ENCODE data around the gene TENT5C.

The TENT5C gene

DNA sequence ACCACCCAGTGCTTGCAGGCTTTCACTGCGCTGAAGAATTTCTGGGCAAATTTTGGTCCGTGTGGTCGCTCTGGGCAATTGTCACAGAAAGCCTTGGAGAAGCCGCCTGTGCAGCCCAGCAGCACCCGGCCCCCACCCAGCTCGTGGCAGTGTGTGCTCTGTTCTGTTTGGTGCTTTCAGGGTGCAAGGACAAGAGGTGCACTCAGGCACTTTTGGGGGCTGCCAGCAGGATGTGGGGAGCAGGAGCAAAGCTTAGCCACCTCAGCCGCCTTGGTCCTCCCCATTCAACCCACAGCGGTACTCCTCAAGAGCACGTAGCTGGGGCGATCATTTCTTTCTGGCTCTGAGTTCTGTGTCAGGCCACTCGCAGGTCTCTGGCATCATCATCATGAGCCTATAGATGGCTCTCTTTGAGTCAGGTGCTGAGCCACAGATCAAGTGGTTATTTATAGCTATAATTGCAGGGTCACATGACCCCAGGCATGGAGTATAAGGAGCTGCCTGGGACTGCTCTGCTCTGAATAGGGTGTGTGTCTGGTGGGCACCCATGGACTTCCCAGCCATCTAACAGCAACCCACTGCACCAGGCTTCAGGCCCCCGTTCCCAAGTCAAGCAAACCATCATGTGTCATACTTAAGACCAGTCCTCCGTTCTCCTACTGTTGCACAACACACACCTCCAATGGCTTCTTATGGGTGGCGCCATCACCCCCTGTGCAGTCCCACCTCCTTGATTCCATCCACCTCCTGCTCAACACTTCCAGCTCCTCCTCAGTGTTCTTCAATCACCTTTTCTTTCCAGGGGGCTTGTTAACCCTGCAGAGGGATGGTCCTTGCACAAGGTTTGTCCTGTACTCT is 18.1 kb upstream of the TENT5C start:
- no peak for TF ChIP-seq JUND (IDR thresholded peaks at IDR 0.05; ENCODE audit: low read depth)
- in situ Hi-C loops (cut with HindIII; ENCODE audit: low pct_unique_long_range_greater_than_20kb, low sequenced_read_pairs): no loop called here

DNA sequence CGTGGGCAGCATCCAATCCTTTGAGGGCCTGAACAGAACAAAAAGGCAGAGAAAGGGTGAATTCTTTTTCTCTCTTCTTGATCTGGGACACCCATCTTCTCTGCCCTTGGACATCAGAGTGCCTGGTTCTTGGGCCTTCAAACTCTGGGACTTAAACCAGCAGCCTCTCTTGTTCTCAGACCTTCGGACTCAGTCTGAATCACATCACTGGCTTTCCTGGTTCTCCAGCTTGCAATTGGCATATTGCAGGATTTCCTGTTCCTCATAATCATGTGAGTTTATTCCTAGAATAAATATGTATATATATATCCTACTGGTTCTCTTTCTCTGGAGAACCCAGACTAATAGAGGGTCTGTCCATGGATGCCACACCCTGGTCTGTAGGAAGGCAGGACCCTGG is 16.3 kb upstream of the TENT5C start:
- no peak for DNase-seq (ENCODE audit: low read depth in 1 of 2, low spot score in 1 of 2)
- in situ Hi-C loops (cut with HindIII; ENCODE audit: low pct_unique_long_range_greater_than_20kb, low sequenced_read_pairs): no loop called here
- no peak for TF ChIP-seq JUND (IDR thresholded peaks at IDR 0.05; ENCODE audit: low read depth)

More for the DNA sequence above, 18.1 kb upstream of the TENT5C start:
- DNase-seq (ENCODE audit: low read depth in 1 of 2, low spot score in 1 of 2): no peak

DNA sequence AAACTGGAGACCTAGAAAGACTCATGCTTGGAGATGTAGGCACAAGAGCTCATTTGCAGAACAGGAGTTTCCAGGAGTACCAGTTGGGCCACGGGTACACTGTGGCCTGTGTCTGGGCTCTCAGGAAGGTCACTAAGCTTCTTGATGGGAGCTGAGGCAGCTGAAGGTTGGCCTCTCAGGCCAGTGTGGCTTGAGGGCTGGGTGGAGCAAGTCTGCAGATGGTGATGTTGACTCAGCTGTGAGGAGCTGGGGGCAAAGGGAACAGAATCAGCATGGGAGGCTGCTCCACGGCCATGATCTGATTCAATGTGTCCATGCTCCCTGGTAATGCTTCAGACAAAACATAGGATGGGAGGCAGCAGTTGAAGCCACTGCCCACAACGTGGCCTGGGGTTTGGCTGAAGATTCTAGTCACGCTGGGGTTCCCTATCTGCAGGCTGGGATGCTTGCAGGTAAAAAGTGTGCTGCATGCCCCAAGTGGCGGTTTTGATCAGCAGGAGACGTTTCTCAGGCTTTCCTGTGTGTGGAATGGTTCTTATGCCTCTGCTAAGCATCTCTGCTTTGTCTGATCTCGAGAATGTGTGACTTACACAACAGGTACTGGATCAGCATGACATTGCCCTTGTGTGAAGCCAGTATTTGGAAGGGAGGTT is 15.4 kb upstream of the TENT5C start:
- TF ChIP-seq JUND (IDR thresholded peaks at IDR 0.05; ENCODE audit: low read depth): no peak
- in situ Hi-C loops (cut with HindIII; ENCODE audit: low pct_unique_long_range_greater_than_20kb, low sequenced_read_pairs): no loop called here
- peak in 1 of 2 experiments; percentile 41 for DNase-seq (ENCODE audit: low read depth in 1 of 2, low spot score in 1 of 2)

DNA sequence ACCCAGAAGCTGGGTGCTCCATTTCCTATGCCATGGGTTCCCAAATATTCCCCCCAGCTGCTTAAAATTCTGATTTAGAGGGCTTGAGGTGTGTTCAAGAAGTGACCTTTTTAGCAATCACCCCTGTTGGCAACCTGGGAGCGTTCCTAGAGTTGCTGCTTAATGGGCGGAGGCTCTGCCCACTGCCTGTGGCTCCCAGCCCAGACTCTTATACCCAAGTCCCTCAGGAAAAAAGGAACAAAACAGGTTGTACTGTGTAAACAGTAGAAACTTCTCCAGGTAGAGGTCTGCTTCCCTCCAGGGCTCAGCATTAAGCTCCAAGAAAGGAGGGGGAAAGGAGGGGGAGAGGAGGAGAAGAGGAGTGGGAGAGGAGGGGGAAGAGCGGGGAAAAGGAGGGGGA is 14.6 kb upstream of the TENT5C start:
- TF ChIP-seq JUND (IDR thresholded peaks at IDR 0.05; ENCODE audit: low read depth): no peak
- in situ Hi-C loops (cut with HindIII; ENCODE audit: low pct_unique_long_range_greater_than_20kb, low sequenced_read_pairs): no loop called here
- peak in 1 of 2 experiments; percentile 67 for DNase-seq (ENCODE audit: low read depth in 1 of 2, low spot score in 1 of 2)

DNA sequence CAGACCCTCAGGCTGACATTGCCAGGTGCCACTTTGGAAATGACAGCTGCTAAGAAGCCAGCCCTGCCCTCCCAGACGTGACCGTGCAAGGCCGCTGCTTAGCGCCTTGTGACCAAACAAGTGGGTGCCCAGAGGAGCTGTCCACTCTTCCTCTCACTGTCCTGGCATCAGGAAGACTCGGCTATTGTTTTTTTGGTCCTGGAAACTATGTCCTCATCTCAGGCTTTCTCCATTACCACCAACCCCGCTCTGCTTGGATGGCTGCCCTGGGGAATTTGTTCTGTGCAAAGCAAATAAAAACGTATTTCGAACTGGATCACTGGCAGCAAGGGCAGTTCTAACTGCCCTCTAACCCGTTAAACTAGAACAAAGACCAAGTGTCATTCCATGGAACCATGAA is 13.7 kb upstream of the TENT5C start:
- in situ Hi-C loops (cut with HindIII; ENCODE audit: low pct_unique_long_range_greater_than_20kb, low sequenced_read_pairs): no loop called here
- no peak for TF ChIP-seq JUND (IDR thresholded peaks at IDR 0.05; ENCODE audit: low read depth)
- DNase-seq (ENCODE audit: low read depth in 1 of 2, low spot score in 1 of 2): peak in 1 of 2 experiments; percentile 50

DNA sequence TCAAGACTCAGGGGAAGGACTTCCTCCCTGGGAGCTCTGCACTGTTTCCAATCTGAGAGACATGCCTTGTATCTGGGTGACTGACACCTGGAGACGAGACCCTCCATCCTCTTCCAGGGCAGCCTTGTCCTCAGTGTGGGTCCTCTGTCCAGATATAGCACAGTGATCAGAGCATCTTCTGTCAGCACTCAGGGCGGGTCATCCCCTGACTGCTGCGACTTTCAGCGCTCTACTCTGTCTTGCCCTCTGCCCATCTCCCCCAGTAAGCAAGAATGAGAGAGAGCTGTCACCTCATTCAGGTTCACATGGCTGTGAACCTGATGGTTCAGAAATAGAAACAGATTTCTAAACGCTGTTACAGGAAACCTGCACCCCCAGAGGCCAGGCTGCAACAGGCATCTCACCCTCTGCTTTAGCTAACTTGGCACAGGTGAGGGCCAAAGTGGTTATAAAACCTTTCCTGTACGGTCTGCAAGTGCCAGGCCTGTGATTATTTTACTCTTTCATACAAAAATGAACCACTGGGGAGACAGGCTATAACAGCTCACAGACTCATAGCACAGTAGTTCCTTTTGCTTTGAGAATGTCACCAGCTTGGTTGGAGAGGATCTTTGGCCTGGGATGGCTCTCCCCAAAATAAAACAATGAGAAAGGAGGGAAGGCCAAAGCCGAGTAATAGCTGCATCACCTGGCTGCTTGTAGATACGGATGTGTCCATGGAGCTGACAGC is 11.4 kb upstream of the TENT5C start:
- no peak for TF ChIP-seq JUND (IDR thresholded peaks at IDR 0.05; ENCODE audit: low read depth)
- in situ Hi-C loops (cut with HindIII; ENCODE audit: low pct_unique_long_range_greater_than_20kb, low sequenced_read_pairs): no loop called here
- DNase-seq (ENCODE audit: low read depth in 1 of 2, low spot score in 1 of 2): no peak

DNA sequence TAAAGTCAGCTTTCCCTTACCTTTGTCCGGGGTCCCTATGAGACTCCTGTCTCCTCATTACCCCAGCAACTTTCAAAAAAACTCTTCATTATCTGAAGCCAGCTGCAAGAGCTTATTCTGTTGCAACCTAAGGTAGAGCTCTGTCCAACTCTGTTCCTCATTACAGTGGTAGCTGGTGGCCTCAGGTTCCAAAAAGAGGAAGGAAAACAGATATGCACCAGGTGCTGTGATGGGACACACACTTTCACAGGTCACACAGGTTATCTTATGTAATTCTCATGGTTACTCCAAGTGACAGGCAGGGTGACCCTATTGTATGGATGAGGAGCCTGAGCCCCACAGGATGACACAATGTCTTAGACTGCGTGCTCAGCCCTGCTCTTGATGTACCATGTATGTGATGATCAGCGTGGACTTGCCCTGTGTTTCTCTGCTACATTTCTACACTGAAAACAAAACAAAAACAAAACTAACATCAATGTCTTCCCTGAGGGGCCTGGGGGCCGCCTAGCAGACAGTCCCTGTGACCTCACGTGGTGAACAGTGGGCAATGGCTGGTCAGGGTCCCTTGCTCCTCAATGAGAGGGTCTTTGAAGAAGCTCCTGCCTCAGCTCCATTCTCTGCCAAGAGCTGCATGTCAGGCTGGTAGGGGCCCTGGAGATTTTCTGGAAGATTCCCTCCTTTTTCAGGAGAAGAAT is 9.7 kb upstream of the TENT5C start:
- in situ Hi-C loops (cut with HindIII; ENCODE audit: low pct_unique_long_range_greater_than_20kb, low sequenced_read_pairs): no loop called here
- DNase-seq (ENCODE audit: low read depth in 1 of 2, low spot score in 1 of 2): no peak
- no peak for TF ChIP-seq JUND (IDR thresholded peaks at IDR 0.05; ENCODE audit: low read depth)

DNA sequence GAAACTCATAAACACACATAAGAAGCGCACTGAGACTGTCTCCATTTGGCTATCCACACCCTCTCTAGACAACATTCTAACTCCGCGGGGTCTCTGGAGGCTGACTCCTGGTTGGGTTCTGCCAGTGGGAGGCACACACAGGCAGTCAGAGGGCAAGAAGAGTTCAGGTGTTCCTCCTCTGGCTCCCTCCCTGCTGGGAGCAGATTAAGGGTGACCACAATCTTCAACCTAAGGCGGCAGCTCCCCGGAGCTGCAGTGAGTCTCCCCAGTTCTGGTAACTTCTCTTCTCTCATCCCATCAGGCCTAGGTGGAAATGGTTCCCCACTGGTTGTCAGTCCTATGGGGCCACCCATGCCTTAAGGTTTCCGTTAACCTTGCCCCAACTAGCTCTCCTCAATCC is 7.4 kb upstream of the TENT5C start:
- TF ChIP-seq JUND (IDR thresholded peaks at IDR 0.05; ENCODE audit: low read depth): no peak
- DNase-seq (ENCODE audit: low read depth in 1 of 2, low spot score in 1 of 2): no peak
- in situ Hi-C loops (cut with HindIII; ENCODE audit: low pct_unique_long_range_greater_than_20kb, low sequenced_read_pairs): no loop called here

DNA sequence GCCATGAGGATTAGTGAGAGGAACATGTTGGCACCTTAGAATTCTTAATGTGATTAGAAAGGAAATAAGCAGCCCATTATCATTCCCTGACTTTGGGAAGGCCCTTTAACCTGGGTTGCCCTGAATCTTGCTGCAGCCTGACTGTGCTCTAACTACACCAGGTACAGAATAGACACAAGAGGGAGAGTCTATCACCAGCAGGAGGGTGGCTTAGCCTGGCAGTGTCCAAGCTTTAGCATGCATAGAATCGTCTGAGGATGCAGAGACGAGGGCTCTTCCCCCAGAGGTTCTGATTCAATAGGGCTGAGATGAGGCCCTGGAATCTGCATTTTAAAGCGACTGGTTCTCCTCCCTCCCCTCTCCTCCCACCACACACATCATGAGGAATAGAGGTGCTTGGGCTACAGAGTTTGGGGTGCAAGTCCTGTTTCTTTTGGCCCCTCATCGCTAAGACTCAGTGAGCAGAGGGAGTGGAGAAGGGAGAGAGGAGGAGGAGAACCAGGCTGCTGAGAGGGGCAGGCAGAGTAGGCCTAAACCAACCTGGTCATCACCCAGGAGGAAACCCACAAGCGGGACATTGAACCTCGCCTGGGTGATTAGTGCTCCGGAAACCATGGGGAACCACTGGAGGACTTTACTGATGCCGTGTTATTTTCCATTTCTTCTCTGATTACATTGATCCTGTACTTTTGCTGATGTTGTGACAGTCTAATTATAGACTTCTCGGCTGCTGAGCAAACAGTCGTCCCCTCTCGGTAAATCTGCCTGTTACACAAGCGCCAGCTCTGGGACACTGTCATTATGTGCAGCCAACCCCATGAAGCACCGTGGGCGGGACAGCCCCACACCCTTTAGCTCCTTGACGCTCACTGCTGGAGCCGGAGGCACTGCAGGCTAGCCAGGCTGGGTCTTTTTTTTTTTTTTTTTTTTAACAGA is 6.3 kb upstream of the TENT5C start:
- in situ Hi-C loops (cut with HindIII; ENCODE audit: low pct_unique_long_range_greater_than_20kb, low sequenced_read_pairs): no loop called here
- no peak for DNase-seq (ENCODE audit: low read depth in 1 of 2, low spot score in 1 of 2)
- no peak for TF ChIP-seq JUND (IDR thresholded peaks at IDR 0.05; ENCODE audit: low read depth)

DNA sequence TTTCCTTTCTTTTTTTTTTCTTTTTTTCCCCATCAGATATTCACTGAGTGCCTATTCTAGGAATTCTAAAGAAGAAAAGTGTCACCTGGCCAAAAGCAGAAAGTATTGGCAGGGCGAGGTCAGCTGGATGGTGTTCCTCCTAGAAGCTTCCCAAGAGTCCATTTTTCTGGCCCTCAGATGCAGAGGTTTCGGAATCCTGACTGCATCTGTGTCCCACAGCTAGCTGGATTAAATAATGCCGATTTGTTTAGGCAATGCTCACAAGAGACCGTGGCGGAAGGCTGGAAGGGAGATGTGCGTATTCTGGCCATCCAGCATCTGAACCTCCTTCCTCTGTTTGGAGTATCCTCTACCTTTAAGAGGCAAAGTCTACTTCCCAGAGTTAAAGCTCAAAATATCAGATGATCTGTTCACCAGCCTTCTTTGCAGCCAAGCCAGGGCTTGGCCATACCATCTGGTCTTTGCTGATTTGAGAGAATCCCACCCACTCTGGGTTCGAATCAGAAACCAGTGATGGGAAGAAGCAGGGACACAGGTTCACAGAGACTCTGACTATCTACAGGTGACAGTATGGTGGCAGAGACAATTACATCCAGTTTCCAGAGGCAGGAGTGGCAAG is 5.4 kb upstream of the TENT5C start:
- in situ Hi-C loops (cut with HindIII; ENCODE audit: low pct_unique_long_range_greater_than_20kb, low sequenced_read_pairs): no loop called here

DNA sequence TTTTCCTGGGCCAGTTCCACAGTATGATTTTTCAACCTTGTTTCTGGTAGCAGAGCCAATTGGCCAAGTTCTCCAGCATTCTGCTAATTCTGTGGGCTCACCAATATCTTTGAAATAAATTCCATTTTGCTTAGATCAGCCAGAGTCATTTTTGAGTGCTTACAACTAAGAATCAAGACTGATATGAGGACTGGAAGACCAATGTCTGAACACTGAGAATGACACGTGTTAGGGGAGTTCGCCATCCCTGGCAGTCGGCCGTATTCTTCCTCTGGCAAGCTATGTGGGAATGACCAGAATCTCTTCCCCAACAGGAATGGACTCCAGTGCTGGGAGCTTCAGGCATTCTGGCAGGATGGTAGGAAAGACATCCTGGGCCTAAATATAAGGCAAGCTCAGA is 4.9 kb upstream of the TENT5C start:
- no peak for TF ChIP-seq JUND (IDR thresholded peaks at IDR 0.05; ENCODE audit: low read depth)
- in situ Hi-C loops (cut with HindIII; ENCODE audit: low pct_unique_long_range_greater_than_20kb, low sequenced_read_pairs): no loop called here
- no peak for DNase-seq (ENCODE audit: low read depth in 1 of 2, low spot score in 1 of 2)

More for the DNA sequence above, 5.4 kb upstream of the TENT5C start:
- no peak for TF ChIP-seq JUND (IDR thresholded peaks at IDR 0.05; ENCODE audit: low read depth)
- DNase-seq (ENCODE audit: low read depth in 1 of 2, low spot score in 1 of 2): no peak

Data from T47D (cell line).